Measurements from ENCODE around the gene NUP93.
"Not testable (repeated sequence)": the region's sequence is repeated elsewhere in the genome, so short reads cannot be mapped to it uniquely, and the experiment has no call there.

Gene NUP93

DNA sequence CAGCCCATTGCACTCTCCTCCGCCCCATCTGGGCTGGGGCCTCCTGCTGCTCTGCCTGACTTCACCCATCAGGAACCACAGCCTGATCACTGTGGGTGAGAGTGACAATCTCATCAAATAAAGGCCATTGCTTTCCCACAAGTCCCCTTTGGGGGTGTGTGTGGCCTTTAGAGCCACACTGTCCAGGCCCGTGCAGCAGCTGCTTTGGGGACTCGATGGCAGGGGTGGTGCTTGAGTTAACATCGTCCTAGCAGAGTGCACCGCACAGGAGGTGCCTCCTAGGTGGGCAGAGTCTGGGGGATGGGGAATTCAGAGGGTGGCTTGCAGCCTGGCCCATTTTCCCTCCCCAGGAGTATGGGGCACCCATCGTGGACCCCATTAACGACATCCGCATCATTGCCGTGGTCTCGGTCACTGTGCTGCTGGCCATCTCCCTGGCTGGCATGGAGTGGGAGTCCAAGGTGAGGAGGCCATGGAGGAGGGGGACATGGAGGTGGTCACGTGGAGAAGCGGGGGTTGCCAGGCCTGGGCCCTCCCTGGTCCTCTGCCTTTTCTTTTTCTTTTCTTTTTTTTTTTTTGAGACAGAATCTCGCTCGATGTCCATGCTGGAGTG is 140.5 kb downstream of the NUP93 start:
- DNase-seq (ENCODE audit: low read depth), result no peak

DNA sequence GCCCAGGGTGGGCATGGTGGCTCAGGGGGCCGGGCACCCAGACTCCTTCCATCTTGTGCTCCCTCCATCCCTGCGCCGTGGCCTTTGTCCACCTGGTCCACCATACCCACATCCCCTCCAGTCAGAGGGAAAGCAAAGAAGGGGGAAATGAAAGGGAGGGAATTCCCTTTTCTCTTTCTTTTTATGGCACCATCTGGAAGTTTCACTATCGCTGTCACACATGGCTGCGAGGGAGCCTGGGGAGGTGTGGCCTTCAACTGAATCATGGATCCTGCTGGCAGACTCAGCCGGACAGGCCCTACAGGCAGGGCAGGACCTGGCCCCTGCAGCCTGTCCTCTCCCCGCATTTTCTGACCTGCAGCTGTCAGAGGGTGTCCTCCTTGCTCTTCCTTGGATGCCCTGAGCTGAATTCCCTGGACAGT is 141.3 kb downstream of the NUP93 start:
- DNase-seq (ENCODE audit: low read depth), result no peak

DNA sequence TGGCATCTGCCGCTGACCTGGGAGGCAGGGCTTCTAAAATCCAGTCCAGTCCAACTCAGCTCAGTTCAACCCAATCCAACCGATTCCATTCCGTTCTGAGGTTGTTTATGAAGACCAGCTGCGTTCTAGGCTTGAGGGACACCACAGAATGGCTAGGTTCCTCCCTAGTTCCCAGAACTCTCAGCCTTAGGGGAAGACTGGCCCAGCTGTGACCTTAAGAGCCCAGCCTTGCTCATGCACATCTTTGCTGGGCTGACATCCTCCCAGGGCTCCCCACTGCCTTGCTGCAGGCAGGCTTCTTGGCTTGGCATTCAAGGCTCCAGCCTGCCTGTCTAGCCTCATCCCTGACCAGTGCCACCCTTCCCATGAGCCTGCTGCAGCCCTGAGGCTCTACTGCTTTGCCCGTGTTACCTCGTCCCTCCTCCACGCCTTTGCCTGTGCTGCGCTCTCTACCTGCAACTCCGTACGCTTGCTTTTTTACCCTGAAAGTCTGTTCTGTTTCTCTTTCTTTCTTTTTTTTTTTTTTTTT is 143.0 kb downstream of the NUP93 start:
- no peak for DNase-seq (ENCODE audit: low read depth)

DNA sequence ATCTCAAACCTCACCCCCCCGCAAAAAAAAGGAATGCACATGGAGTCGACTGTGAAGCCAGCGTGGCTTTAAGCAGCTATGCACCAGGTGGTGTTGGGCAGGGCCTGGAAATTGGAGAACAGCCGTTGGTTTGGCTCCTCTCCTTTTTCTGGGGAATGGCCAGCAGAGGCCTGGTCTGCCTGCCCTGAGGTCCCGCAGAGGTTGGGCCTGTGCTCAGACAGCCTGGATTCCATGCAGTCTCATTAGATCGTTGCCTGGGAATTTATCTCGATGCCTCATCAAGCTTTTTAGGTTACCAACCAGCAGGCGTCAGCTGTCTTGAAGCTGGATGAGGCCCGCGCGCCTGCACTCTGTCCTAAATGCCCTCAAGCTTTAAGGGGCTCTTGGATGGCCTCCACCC is 144.9 kb downstream of the NUP93 start:
- DNase-seq (ENCODE audit: low read depth), result no peak

DNA sequence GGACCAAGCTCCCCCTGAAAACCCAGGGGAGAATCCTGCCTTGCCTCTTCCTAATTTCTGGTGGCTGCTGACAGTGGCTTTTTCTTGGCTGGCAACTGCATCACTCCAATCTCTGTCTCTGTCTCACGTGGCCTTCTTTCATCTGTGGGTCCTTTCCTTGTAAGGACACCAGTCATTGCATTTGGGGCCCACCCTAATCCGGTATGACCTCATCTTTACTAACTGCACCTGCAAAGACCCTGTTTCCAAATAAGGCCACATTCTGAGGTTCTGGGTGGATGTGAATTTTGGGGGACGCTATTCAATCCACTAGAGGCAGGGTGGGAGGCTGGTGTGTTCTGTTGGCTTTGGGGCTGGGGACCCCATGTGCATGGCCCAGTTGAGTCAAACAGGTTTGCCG is 146.1 kb downstream of the NUP93 start:
- no peak for DNase-seq (ENCODE audit: low read depth)

DNA sequence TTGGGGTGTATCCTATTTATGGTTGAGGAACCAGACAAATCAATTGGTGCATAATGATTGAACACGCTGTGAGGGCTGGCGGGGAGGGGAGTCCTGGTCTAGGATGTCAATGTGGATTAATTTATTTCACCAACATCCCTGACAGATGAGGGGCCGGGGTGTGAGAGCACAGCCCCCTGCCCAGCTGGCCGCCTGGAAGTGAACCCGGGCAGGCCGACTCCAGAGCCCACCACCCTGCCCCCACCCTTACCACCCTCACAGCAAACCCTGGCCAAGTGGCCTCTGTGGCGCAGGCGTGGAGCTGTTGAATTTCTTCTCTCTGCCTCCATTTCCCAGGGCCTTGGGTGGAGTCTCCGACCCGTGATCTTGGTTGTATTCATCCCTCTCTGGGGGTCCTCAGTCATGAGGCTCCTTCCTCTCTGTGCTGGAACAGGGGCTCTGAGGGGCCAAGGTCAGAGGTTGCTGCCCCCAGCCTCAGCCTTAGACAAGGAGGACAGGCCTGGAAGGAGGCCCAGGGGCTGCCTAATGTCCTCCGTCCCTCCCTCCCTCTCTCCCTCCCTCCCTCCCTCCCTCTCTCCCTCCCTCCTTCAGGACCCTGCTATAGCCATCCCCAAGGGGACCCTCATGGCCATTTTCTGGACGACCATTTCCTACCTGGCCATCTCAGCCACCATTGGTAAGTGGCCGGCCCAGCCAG is 147.7 kb downstream of the NUP93 start:
- DNase-seq (ENCODE audit: low read depth), result no peak

DNA sequence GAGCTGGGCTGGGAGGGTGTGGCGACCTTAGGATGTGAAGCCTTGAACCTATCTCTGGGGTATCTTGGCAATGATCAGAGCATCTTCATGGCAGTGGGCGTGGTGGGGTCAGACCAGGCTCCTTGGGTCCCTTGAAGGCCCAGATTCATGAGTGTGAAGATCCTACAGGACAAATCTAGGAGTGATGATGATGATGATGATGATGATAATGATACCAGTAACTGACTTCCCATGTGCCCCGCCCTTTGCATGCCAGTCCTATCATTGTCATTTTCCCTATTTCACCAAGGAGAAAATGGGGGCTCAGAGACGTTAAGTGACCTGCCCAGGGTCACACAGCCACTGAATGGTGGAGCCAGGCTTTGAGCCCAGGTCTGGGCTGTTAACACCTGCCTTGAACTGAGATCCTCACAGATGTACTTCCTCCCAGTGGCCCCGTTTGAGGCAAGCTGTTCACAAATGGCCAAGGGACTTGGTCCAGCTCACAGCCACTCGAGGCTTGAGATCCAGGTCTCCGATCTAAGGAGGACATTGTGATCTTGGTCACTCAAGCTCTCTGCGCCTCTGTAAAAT is 148.4 kb downstream of the NUP93 start:
- no peak for DNase-seq (ENCODE audit: low read depth)

DNA sequence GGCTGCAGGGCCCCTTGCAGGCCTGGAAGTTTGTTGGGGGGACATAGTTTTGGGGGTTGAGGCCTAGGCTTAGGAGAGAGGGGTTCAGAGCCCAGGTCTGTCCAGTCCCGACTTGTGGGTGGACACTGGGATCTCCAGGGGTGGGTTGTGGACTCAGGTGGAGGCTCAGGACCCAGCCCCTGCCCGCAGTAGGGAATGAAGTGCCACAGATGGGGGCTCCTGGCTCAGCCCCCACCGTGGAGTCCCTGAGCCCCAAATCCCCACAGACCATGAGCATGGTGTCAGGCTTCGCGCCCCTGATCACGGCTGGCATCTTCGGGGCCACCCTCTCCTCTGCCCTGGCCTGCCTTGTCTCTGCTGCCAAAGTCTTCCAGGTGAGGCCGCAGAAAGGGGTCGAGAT is 149.3 kb downstream of the NUP93 start:
- DNase-seq (ENCODE audit: low read depth), result no peak

DNA sequence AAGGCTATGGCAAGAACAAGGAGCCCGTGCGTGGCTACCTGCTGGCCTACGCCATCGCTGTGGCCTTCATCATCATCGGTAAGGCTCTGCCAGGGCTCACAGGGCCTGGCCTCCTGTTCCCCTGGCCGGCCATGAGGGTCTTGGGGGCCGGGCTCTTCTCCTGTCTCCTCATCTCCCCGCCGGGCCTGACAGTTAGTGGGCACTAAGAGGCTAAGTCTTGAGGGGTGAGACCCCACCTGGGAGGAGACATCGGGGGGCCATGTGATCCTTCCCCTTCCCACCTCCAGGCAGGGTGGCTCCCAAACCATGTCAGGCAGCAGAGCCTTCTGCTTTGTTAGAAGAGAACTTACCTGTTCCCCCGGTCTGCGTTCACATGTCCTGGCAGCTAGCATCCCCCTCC is 150.2 kb downstream of the NUP93 start:
- DNase-seq (ENCODE audit: low read depth), result no peak

DNA sequence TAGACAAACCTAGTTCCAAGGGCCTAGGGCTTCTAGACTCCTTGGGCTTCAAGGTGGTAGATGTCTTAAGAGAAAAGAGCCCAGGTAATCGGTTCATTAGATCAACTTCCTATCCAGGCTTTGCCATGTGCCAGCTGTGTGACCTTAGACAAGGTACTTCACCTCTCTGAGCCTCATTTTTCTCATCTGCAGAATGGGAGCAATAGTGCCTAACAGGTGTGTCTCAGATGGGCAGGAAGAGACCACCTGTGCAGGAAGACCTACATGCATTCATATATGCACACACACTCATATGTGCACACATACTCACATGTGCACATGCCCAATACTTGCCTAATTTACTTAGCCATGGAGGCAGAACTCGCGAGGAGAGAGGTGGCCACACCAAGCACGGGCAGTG is 150.8 kb downstream of the NUP93 start:
- no peak for DNase-seq (ENCODE audit: low read depth)

DNA sequence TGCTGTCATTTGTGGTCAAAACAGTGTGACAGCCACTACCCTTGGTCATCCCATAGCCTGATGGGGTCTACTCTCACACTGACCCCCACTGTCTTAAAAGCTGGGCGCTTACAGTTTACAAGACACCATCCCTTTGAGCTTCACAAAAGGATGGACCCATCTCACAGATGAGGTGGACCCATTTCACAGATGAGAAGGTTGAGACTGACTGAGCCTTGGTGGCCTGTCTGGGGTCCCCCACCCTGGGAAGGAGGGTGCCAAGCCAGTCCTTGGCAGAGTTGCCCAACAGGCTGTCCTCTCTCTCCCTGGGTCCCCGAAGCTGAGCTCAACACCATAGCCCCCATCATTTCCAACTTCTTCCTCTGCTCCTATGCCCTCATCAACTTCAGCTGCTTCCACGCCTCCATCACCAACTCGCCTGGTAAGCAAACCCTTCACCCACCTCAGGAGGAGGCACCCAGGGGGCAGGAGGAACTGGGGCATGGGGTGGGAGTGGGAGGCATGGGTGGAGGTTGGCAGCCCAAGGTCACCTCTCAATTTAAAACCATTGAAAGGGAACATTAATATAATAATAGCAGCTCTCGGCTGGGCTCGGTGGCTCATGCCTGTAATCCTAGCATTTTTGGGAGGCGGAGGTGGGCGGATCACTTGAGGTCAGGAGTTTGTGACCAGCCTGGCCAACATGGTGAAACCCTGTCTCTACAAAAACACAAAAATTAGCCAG is 152.3 kb downstream of the NUP93 start:
- no peak for DNase-seq (ENCODE audit: low read depth)

DNA sequence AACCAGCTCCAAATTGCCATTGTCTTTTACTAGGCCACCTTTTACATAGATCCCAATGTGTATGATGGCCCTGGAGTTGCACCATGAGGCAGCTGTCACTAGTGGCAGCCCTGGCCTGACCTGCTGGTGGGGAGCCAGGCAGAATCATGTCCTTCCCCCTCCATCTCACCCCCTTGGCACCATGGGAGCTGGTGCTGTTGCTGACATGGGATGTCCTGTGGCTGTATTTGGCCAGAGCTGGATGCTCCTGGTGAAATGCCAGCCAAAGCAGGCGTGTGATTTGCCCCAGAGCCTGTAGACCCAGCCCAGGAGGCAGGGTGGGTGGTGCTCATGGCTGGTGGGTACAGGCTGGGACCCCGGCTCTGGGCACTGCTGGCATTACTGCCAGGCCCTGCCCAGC is 153.7 kb downstream of the NUP93 start:
- no peak for DNase-seq (ENCODE audit: low read depth)

DNA sequence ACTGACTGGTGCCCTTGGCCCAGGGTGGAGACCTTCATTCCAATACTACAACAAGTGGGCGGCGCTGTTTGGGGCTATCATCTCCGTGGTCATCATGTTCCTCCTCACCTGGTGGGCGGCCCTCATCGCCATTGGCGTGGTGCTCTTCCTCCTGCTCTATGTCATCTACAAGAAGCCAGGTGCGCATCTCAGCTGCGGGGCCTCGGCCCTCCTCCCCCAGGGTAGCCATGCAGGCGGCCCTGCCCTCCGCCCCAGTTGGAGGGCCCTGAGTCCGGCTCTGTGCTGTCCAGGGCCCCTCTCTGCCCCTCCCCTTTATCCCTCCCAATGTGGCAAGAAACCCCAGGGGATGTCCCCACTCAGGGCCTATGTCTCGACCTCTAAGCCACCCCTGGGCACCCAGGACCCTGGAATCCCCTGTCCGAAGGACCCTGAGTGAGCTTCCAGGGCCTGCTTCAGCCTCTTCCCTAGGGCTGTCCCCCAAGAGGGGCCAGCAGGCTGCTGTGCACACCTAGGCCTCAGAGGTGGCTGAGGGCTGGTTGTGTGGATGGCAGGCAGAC is 154.2 kb downstream of the NUP93 start:
- no peak for DNase-seq (ENCODE audit: low read depth)

DNA sequence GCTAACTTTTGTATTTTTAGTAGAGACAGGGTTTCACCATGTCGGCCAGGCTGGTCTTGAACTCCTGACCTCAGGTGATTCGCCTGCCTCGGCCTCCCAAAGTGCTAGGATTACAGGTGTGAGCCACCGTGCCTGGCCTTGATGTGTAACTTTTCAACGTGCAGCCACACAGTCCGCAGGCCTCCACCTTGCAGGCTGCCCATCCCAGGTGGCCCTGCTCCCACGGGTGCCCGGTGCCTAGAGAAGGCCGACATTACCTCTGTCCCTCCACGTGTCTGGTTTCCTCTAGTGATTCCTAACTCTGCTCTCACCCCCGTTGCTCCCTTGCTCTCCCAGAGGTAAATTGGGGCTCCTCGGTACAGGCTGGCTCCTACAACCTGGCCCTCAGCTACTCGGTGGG is 155.0 kb downstream of the NUP93 start:
- not testable (repeated sequence) for DNase-seq (ENCODE audit: low read depth)

DNA sequence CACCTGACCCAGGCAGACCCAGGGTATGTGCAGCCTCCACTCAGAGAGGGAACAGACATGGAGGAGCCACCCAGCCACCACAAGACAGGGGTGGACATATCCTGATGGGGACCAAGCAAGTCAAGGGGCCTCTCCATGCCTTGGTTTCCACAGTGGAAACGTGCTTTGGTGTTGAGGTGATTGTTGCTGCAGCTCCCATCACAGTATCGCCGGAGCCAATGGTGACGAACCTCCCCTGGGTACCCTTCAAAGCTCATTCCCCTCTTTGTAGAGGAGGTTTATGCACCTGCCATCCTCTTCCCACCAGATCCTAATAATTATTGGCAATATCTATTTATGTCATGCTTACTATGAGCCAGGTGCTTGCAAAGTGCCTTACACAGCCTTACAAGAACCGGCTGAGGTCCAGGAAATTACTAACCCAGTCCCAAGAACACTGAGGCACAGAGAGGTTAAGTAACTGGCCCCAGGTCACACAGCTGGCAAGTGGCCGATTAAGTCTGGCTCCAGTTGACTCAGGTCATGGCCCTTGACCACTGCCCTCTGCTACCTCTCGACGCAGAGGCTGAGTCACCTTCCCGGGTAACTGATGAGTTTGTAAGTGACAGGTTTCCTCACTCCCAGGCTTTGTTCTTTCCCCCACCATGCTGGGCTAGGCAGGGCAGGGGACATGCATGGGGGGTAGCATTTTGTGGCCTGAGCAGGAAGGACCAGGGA is 155.7 kb downstream of the NUP93 start:
- no peak for DNase-seq (ENCODE audit: low read depth)

DNA sequence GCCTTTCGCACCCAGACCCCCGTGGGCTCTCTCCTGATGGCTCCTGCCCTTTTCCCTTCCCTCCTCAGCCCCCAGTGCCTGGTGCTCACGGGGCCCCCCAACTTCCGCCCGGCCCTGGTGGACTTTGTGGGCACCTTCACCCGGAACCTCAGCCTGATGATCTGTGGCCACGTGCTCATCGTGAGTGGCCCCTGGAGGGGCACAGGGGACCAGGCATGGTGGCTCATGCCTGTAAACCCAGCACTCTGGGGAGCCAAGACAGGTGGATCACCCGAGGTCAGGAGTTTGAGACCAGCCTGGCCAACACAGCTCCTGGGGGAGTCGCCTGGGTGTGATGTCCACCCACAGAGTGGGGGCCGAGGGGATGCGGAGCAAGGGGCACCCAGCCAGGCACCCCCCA is 156.4 kb downstream of the NUP93 start:
- no peak for DNase-seq (ENCODE audit: low read depth)

DNA sequence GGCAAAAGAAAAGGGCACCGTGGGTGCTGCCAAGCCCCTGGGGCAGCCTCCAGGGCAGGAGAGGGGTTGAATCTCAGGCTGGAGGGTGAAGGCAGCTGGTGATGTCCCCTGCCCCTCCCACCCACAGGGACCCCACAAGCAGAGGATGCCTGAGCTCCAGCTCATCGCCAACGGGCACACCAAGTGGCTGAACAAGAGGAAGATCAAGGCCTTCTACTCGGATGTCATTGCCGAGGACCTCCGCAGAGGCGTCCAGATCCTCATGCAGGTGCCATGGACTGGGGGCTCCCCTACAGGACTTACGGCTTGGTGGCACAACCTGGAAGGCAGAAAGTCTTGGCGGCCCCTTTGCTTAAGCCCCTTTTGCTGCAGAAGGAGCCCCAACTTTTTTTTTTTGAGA is 156.9 kb downstream of the NUP93 start:
- DNase-seq (ENCODE audit: low read depth), result no peak

DNA sequence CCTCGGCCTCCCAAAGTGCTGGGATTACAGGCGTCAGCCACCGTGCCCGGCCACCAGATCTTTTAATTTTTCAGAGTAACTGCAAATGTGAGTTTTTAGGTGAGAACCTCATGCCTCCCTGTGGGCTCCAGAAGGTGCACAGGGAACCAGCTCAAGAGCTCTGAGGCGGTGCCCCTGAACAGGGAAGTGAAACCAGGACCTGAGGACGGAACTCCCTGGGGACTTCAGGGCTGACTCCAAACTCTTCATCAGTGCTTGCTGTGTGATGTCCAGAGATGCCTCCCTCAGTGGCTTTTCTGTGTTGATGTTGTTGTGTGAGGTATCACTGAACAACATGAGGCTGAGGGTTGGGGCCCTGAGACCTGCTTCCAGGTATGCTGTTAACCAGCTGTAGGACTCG is 158.9 kb downstream of the NUP93 start:
- no peak for DNase-seq (ENCODE audit: low read depth)

DNA sequence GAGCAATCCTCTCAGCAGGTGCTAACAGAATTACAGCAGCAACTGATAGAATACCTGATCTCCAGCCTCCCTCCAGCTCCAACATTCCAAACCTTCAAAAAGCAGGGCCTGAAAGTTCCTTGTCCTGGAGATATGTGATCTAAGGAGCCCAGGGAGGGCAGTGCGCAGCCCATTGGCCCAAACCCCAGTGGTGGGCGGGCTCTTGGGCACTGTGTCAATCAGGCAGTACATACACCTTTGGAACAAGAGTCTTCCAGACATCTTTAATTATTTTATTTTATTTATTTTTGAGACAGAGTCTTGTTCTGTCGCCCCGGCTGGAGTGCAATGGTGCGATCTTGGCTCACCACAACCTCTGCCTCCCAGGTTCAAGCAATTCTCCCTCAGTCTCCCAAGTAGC is 159.3 kb downstream of the NUP93 start:
- DNase-seq (ENCODE audit: low read depth), result no peak

DNA sequence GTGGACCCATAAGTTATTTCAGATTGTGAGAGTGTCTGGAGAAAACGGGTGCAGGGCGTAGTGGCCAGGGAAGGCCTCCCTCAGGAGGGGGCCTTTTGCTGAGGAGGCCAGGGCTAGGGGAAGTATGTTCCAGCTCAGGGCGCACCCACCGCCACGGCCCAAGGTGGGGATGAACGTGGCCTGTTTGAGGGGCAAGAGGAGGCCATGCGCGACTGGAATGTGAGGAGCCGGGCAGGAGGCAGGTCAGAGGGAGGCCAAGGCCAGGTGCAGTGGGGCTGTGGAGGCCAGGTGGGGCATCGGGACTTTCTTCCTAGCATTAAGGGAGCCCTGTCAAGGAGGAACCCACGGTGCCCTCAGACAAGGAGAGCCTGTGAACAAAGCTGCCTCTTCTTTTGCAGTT is 161.8 kb downstream of the NUP93 start:
- no peak for DNase-seq (ENCODE audit: low read depth)

DNA sequence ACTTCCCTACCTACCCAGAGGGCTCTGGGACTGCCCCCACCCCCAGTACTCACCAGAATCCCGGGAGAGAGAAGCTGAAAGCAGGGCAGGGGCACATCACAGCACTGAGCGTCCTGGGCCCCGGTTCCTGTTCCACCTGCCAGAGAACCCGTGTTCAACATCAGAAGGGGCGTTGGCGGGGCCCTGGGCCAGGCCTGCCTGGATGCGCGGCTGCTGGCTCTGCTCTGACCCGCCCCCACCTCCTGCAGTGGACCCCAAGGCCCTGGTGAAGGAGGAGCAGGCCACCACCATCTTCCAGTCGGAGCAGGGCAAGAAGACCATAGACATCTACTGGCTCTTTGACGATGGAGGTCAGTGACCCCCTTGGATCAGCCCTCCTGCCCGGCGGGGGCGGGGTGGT is 162.8 kb downstream of the NUP93 start:
- DNase-seq (ENCODE audit: low read depth), result no peak

Data from T follicular helper cell (primary cell).